Measurements from ENCODE around the gene WAS.

Gene WAS

DNA sequence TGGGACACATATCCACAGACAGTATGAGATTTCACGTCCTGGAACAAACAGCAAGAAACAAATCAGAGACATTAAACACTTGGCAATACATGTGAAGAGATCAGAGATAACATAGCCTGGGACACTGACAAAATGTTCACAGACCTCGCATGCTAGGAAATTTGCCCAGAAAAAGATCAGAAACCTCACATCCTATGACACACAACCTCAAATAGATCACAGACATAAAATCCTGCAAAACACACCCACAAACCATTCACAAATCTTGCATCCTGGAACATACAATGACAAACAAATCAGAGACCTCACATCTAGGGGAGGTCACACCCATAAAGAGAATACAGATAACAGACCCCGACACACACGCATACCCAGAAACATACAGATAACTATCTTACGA, 31.0 kb downstream of the WAS start:
- no peak for DNase-seq

DNA sequence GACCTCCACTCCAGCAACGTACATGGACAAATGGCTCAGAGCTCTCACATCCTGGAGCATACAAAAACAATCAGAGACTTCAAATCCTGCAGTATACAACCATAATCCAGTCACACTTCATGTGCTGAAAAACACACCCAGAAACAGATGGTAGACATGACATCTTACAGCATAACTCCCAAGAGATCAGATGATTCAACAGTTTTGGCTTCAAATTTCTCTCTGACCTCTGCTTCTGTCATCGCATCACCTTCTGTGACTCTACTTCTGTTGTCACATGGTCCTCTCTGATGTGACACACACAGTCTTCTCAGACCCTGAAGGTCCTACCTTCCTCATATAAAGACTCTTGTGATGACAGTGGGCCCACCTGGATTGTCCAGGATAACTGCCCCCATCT, 31.5 kb downstream of the WAS start:
- no peak for DNase-seq

DNA sequence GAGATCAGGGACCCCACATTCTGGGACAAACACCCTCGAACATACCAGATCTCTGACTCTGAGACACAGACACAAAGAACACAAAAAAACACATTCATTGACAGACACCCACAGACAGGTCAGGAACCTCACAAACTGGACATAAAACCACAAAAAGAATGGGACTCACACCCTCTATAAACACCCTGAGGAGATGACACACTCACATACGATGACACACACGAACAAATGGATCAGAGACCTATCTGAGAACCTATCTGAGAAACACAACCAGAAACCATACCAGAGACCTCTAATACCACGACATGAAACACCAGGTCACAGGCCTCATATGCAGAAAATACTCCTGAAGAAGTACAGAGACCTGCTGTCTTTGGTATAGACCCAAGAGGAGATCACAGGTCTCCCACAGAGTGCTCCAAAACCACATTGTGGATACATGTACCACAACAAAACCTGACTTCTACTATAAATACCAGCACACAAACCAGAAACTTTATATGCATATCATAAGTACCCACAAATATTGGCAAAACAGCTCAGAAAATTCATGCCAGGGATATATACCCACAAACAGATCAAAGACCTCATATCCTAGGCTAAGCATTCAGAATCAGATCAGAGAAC, 32.4 kb downstream of the WAS start:
- no peak for DNase-seq

DNA sequence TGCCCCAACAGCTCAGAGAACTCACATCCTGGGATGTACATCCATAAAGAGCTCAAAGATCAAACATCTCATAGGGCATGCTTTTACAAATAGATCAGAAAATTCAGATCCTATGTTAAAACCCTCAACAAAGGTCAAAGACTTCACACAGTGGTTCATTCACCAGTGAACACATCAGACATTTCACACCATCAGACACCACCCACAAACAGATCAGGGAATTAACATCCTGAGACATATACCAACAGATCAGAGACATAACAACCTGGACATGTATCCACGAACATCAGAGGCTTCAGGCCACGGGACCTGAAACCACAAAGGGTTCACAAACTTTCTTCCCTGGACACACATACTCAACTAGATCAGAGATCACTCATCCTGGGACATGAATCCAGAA, 36.4 kb downstream of the WAS start:
- no peak for DNase-seq

DNA sequence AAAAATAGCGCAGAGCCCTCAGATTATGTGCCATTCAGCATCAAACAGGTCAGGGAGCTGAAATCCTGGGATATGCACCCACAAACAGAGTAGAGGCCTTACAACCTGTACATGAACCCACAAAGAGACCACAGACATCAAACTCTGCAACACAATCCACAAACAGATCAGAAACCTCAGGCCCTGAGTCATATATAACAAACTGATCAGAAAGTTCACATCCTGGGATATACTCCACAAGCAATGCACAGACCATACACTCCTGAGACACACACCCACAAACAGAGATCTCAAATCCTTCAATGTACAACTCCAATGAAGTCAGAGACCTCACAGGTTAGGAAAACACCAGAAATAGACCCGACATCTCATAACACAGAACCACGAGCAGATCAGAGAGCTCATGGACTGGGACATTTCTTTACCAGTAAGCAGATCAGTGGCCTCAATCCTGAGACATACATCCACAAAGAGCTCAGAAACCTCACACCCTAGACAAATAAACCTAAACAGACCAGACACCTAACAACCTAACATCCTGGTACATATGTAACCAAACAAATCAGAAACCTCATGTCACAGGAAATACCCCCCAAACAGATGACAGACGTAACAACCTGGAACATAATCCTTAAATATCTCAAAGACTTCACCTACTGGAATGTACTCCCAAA, 37.1 kb downstream of the WAS start:
- no peak for DNase-seq

DNA sequence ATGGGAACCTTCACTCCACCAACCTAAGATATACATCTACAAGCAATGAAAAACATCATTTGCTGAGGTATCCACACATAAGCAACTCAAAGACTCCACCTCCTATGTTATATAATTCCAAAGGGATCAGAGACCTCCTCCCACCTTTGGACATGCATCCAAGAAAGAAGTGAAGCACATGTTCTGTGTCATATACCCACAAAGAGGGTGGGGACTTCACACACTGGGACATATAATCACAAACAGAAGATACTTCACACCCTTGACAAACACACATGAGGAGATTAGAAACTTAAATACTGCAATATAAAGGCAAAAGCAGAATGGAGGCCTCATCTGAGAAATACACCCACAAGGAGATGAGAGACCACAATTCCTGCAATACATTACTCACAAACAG, 38.3 kb downstream of the WAS start:
- DNase-seq: no peak

DNA sequence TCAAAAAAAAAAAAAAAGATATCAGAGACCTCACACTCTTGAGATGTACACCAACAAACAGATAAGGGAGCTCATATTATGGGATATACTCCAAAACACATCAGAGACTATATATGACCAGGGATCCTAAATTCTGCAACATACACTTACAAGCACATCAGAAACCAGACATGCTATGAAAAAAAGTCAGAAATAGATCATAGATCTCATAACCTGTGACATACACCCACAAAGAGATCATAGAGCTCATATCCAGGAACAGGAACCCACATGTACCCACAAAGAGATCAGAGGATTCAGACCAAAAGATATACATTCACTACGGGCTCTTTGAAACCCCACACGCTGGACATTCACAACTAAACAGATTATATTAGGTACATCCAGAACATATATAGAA, 43.0 kb downstream of the WAS start:
- DNase-seq: no peak

DNA sequence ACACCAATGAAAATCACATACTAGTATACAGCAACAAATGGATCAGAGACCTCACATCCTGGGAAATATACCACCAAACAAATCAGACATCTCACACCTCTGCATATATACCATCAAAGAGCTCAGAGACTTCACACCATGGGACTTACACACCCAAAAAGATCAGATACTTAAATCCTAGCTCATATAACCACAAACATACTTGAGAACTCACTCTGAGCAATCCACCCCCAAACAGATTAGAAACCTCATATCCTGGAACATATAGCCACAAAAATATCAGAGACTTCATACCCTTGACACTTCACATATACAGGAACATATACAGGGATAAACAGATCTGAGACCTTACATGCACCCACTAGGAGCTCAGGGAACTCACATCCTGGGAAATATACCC, 45.1 kb downstream of the WAS start:
- no peak for DNase-seq

DNA sequence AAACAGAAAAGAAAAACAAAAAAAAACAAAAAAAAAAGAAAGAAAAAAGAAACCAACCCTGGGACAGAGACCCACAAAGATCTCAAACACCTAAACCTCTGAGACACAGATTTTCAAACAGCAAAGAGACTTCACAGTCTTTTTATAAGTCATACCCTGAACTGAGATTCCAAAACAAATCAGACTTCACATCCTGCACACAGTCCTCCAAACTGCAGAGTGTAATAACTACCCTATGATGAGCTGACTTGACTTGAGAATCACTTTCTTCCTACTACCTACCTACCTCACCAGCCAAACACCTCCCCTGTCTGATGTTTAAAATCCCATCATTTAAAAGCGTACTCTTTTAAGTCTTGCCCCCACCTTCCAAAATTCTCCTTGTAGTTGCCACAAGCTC, 52.7 kb downstream of the WAS start:
- no peak for DNase-seq

DNA sequence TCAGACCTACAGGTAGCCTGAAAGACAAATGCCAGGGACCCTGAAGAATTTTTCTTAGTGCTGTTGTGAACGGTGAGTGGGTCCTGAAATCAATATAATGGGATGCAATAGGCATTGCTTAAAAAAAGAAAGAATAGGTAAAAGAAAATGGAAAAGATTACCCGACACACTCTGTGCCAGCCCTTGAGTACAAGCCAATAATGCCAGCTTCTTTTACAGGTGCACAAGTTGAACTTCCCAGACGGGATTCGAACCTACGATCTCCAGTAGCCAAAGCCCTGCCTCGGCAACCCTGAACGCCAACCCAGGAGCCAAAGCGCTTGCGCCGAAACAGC, 53.2 kb downstream of the WAS start:
- no peak for DNase-seq

DNA sequence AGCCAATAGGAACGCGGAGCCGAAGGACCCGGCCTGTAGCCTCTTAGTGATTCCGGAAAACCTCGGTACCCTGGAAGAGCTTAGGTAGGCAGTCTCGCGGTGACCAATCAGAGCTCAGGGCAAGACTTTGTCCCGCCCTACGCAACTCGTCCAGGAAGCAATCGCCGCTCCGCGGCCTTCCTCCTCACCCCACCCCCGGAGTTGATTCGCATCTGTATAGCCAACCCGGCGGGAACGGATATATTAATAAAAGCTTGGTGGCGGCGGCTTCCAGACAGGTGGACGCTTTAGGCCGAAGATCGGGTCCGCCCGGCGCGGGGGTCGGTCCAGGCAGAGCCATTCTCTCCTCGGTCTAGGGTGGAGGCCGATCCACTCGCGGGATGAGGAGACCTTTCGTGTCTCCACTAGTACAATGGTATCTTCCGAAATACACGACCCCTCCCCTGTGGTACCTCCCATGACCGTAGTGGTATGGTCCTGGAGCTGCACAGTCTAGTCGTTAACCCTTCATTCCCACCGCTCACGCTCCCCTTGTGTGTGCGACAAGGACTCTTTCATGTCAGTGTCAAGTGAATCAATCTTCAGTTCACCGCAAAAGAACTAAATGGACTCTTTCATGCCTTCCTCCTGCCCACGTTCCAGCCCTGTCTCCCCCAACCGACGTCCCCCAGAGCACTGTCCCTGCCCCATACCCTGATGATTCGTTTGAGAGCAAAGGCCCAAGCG, 53.8 kb downstream of the WAS start:
- DNase-seq: peak; percentile 88

DNA sequence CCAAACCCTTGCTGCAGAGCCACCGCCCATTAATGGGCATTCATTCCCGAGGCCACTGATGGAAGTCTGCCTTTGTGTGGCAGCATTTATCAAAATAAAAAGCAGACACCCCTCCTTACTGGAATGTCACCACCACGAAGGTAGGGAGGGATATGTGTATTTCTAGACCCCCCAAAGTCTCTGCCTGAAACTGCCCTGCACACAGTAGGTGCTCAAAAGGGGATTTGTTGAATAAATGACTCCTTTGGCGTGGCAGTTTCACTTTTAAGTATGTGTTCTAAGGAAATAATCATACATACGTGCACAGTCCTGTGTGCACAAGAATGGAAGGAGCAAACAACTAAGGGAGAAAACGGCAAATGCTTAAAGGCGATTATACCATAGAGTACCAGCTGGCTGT, 54.3 kb downstream of the WAS start:
- no peak for DNase-seq
